Measurements from ENCODE around the gene LOXL4. TPM values are rescaled to one million over a fixed set of nuclear protein-coding genes. Genes with fewer than 3 reads are reported as not detected.

LOXL4 gene
- total RNA-seq, 1 experiment from 2014 or later: 1.3 TPM

Other genes with a start within 250 kb of the LOXL4 start
- 0.20 TPM for gene CRTAC1, start 237.6 kb downstream of the LOXL4 start, total RNA-seq (2021; ENCODE audit: unreplicated experiment)
- 9.3 TPM for gene R3HCC1L, start 133.5 kb downstream of the LOXL4 start, total RNA-seq (2021; ENCODE audit: unreplicated experiment)
- gene PYROXD2, start 147.0 kb upstream of the LOXL4 start, total RNA-seq (2021; ENCODE audit: unreplicated experiment): 14.2 TPM
- gene HPS1, start 178.7 kb upstream of the LOXL4 start, total RNA-seq (2021; ENCODE audit: unreplicated experiment): 64.3 TPM